ENCODE results near the gene CORIN. TPM values are rescaled to one million over a fixed set of nuclear protein-coding genes. Genes with fewer than 3 reads are reported as not detected.

CORIN gene
- total RNA-seq, 2 experiments from 2014 or later = 0.29 to 0.34 TPM

- Mint-ChIP-seq H3K4me1 (ENCODE audit: low read depth) (no peaks in the 10 kb centered on the region), H3K27me3 (peaks cover 3% of the 10 kb centered on the region), H3K4me3 (no peak overlapping the region), H3K9me3 (no peaks in the 10 kb centered on the region), H3K27ac (no peak overlapping the region), H3K36me3 (ENCODE audit: low read depth) (no peaks in the 10 kb centered on the region)
- DNase-seq = no peak
- ATAC-seq = no peak
- no peak for TF ChIP-seq CTCF (IDR thresholded peaks at IDR 0.05)
- intact Hi-C loops (cut with micrococcal nuclease) = no loop called here
- ChIA-PET CTCF (no interaction called here), POLR2A (no interaction called here)
These were observed 213.8 kb downstream of the CORIN start for GRCh38 chr4:47624031-47624441.

DNA sequence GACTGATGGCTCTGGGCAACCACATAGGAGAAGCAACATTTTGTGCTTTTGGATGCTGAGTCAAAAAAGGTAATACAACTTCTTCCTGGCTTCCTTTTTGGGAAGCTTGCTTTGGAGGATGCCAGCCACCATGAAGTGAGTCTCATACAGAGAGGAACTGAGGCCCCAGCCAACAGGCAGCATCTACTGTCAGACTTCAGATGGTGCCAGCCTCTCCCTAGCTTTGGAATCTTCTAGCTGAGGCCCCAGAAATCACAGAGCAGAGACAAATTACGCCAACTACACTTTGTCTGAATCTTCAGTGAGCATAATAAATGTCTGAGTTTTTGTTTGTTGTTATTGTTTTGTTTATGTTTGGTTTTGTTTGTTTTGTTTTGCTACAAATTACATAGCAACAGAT, 216.7 kb downstream of the CORIN start:
- POLR2A ChIA-PET = interaction anchor here (0.9 kb wide), 1 partner anchor 8 kb away, joined by 4 read pairs; no protein-coding TSS in a partner anchor
- intact Hi-C loops (cut with micrococcal nuclease) = no loop called here

DNA sequence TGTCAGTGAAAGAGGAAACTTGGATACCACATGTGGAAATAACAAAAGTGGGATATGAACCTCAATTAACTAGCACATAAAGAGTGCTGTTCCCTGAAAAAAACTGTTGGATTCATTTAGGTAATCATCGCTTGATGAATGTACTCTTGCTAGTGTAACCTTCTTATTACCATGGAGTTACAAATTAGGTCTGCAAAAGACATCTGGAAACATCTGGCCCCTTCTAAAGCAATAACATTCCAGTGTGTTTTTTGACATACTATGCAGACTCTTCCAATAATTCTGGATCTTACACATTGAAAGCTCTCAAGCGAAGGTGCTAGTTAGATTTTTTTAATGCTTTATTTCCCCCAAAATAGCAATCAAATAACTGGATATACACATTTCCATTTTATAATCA, 218.2 kb downstream of the CORIN start:
- Mint-ChIP-seq H3K4me1 (ENCODE audit: low read depth) (no peaks in the 10 kb centered on the region), H3K9me3 (no peaks in the 10 kb centered on the region), H3K36me3 (ENCODE audit: low read depth) (no peaks in the 10 kb centered on the region), H3K27ac (no peak overlapping the region), H3K4me3 (no peak overlapping the region), H3K27me3 (no peaks in the 10 kb centered on the region)
- ChIA-PET CTCF (no interaction called here), POLR2A (no interaction called here)
- intact Hi-C loops (cut with micrococcal nuclease) = no loop called here
- DNase-seq (no peak), ATAC-seq (no peak)
- no peak for TF ChIP-seq CTCF (IDR thresholded peaks at IDR 0.05)

More for the DNA sequence above, 216.7 kb downstream of the CORIN start:
- Mint-ChIP-seq H3K27ac (no peak overlapping the region), H3K27me3 (no peaks in the 10 kb centered on the region), H3K4me3 (no peak overlapping the region), H3K4me1 (ENCODE audit: low read depth) (no peaks in the 10 kb centered on the region), H3K36me3 (ENCODE audit: low read depth) (no peaks in the 10 kb centered on the region), H3K9me3 (no peaks in the 10 kb centered on the region)
- DNase-seq (no peak), ATAC-seq (no peak)
- CTCF ChIA-PET = no interaction called here
- no peak for TF ChIP-seq CTCF (IDR thresholded peaks at IDR 0.05)

DNA sequence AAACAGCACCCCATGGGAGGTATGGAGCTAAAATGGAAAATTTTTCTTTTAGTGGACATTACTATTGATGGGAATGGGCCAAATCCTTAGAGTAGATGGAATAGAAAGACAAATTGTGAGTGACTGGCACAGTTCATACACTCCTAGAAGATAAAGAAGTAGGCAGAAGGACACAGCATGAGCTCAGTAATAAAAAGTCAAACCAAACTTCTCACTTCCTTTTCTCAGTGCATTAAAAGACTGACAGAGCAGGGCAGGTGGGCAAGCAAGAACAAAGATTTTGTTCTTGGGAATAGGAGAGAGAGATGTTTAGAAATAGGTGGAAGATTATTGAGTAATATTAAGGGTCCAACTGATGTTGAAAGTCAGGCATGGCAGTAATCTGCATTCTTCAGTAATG, 220.3 kb downstream of the CORIN start:
- Mint-ChIP-seq H3K4me3 (no peak overlapping the region), H3K36me3 (ENCODE audit: low read depth) (no peaks in the 10 kb centered on the region), H3K27ac (no peak overlapping the region), H3K9me3 (no peaks in the 10 kb centered on the region), H3K4me1 (ENCODE audit: low read depth) (no peaks in the 10 kb centered on the region), H3K27me3 (peaks cover 4% of the 10 kb centered on the region)
- TF ChIP-seq CTCF (IDR thresholded peaks at IDR 0.05) = no peak
- POLR2A ChIA-PET = no interaction called here
- CTCF ChIA-PET = no interaction called here
- intact Hi-C loops (cut with micrococcal nuclease) = no loop called here
- no peak for DNase-seq
- ATAC-seq = no peak

DNA sequence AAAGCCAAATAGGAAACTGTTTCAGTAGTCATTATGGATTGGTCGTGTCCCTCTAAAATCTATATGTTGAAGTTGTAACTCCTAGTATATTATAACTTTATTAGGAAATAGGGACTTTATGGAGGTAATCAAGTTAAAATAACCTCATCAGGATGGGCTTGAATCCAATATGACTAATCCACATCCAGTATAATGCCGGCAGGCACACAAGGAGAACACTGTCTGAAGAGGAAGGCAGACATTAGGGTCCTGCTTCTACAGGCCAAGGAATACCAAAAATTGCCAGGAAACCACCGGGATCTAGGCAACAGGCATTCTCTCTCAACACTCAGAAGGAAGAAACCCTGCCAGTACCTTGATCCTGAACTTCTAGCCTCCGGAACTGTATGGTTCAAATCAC, 222.5 kb downstream of the CORIN start:
- ChIA-PET CTCF (no interaction called here), POLR2A (no interaction called here)
- intact Hi-C loops (cut with micrococcal nuclease) = no loop called here
- Mint-ChIP-seq H3K4me1 (ENCODE audit: low read depth) (no peaks in the 10 kb centered on the region), H3K36me3 (ENCODE audit: low read depth) (no peaks in the 10 kb centered on the region), H3K27ac (no peak overlapping the region), H3K9me3 (no peaks in the 10 kb centered on the region), H3K4me3 (no peak overlapping the region), H3K27me3 (peaks cover 7% of the 10 kb centered on the region)
- ATAC-seq (no peak), DNase-seq (no peak)
- no peak for TF ChIP-seq CTCF (IDR thresholded peaks at IDR 0.05)

Data from activated CD8-positive, alpha-beta T cell treated with anti-CD3 and anti-CD28 coated beads for 36 hours (primary cell).